GM12872 (cell line): ENCODE measurements around the gene PGP.

Source experiments
- CTCF ChIP-seq: IDR thresholded peaks from 3 replicates; pipeline ENCODE4 v1.5.1; 2011; ENCODE audit warnings: low read depth, mild to moderate bottlenecking, low read length, moderate library complexity; ENCODE audit not compliant: insufficient read depth

PGP gene

DNA sequence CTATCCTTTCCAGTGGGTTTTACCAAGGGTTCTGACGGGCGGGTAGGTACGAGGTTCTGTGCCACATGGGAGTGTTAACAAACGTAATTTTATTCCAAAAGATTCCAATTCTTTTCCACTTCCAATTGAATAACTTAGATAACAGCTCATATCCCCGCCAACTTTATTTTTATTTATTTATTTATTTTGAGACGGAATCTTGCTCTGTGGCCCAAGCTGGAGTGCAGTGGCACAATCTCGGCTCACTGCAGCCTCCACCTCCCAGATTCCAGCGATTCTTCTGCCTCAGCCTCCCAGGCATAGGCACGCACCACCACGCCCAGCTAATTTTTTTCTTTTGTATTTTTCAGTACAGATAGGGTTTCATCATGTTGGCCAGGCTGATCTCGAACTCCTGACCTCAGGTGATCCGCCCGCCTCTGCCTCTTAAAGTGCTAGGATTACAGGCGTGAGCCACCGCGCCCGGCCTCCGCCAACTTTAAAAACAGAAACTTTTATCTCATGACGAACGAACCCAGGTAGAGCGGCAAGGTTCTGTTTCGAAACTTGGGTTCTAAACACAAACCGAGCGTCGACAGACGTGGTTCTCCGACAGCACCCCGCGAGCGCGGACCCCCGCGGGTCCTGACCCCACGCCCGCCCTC lies 36.1 kb upstream of the PGP start:
- TF ChIP-seq CTCF, result no peak

- TF ChIP-seq CTCF, result no peak
These were observed 31.8 kb upstream of the PGP start for GRCh38 chr16:2246301-2246885.

GRCh38 chr16:2244926-2245795 lies 30.5 kb upstream of the PGP start:
- TF ChIP-seq CTCF, result no peak

GRCh38 chr16:2244301-2244700 lies 29.7 kb upstream of the PGP start:
- no peak for TF ChIP-seq CTCF

- TF ChIP-seq CTCF, result no peak
These were observed 29.1 kb upstream of the PGP start for GRCh38 chr16:2243781-2244180.

- TF ChIP-seq CTCF, result no peak
These were observed 28.4 kb upstream of the PGP start for GRCh38 chr16:2243031-2243528.

GRCh38 chr16:2242598-2242997 lies 28.0 kb upstream of the PGP start:
- no peak for TF ChIP-seq CTCF
